Fibroblast of lung (primary cell): ENCODE measurements around the gene FCRLB. TPM values are rescaled to one million over a fixed set of nuclear protein-coding genes. Genes with fewer than 3 reads are reported as not detected.

Experiments used
- DNase-seq, 2 donors: peaks; one replicate each; pipeline versions ENCODE4 v3.0.0 to v3.0.0-alpha.2; 2010; ENCODE audit warnings: low read depth in 2 of 2
- H2AFZ ChIP-seq: 2 replicates; pipeline ENCODE4 v1.5.1; 2012; ENCODE audit warnings: low read length, control low read depth, inconsistent platforms
- H3K27ac ChIP-seq: 2 replicates; pipeline ENCODE4 v1.5.1; 2011; ENCODE audit warnings: low read length, control low read depth; ENCODE audit not compliant: insufficient read depth
- H3K27me3 ChIP-seq: 2 replicates; pipeline ENCODE4 v1.5.1; 2011; ENCODE audit warnings: mild to moderate bottlenecking, low read length; ENCODE audit not compliant: control insufficient read depth, insufficient read depth
- H3K36me3 ChIP-seq: 2 replicates; pipeline ENCODE4 v1.5.1; 2011; ENCODE audit warnings: low read length; ENCODE audit not compliant: control insufficient read depth, insufficient read depth
- H3K4me1 ChIP-seq: 2 replicates; pipeline ENCODE4 v1.5.1; 2011; ENCODE audit warnings: low read length; ENCODE audit not compliant: control insufficient read depth, insufficient read depth; ENCODE audit errors: extremely low read depth
- H3K4me2 ChIP-seq: 2 replicates; pipeline ENCODE4 v1.5.1; 2011; ENCODE audit warnings: low read length, control low read depth; ENCODE audit not compliant: insufficient read depth; ENCODE audit errors: extremely low read depth
- H3K4me3 ChIP-seq, 4 experiments: fragments of 200-600 bp in 1 of 4; sonication (generic) in 1 of 4; replicated peaks in 1 of 4; 2 replicates each; pipeline ENCODE4 v1.5.1; 2011 to 2016; ENCODE audit warnings: low read length in 4 of 4, low read depth in 3 of 4, mild to moderate bottlenecking in 3 of 4, control low read depth in 2 of 4, inconsistent platforms in 1 of 4, mixed read lengths in 1 of 4; ENCODE audit not compliant: insufficient read depth in 1 of 4; ENCODE audit errors: control extremely low read depth in 1 of 4
- H3K79me2 ChIP-seq: 2 replicates; pipeline ENCODE4 v1.5.1; 2012; ENCODE audit warnings: mild to moderate bottlenecking, low read length, inconsistent platforms; ENCODE audit not compliant: control insufficient read depth, insufficient read depth
- H3K9ac ChIP-seq: 2 replicates; pipeline ENCODE4 v1.5.1; 2011; ENCODE audit warnings: mild to moderate bottlenecking, low read length, control low read depth; ENCODE audit not compliant: insufficient read depth
- H3K9me3 ChIP-seq: 2 replicates; pipeline ENCODE4 v1.5.1; 2012; ENCODE audit warnings: low read depth, low read length; ENCODE audit not compliant: control insufficient read depth, insufficient read depth
- H4K20me1 ChIP-seq: 2 replicates; pipeline ENCODE4 v1.5.1; 2011; ENCODE audit warnings: low read length; ENCODE audit not compliant: control insufficient read depth, insufficient read depth; ENCODE audit errors: extremely low read depth
- EZH2 ChIP-seq: IDR thresholded peaks from 2 replicates; pipeline ENCODE4 v1.5.1; 2012; ENCODE audit warnings: low read length, control low read depth, mild to moderate bottlenecking; ENCODE audit errors: missing control alignments
- polyA plus RNA-seq, 2 donors: library from polyadenylated mRNA; depleted of rRNA in 1 of 2; stranded (reverse) in 1 of 2; unstranded in 1 of 2; fragments of >200 nt; gene quantifications; 2 replicates each; pipeline ENCODE4 v1.2.1, GENCODE V29; 2011 to 2012; ENCODE audit warnings: missing spikeins in 1 of 2
- total RNA-seq: library from RNA; depleted of rRNA; stranded (reverse); fragments of >200 nt; gene quantifications from 2 replicates; pipeline ENCODE4 v1.2.1, GENCODE V29; 2014
- TF ChIP-seq, protein P1 (sequence below), 2 donors: IDR thresholded peaks in 1 of 2; conservative IDR thresholded peaks in 1 of 2; 1 replicate in 1 of 2; 2 replicates in 1 of 2; pipeline ENCODE4 v1.5.1; 2011 to 2012; ENCODE audit warnings: low read length in 2 of 2, control low read depth in 1 of 2, inconsistent platforms in 1 of 2, low read depth in 1 of 2, mild to moderate bottlenecking in 1 of 2

FCRLB gene
- total and polyA plus RNA-seq, 2 donors (not counting 1 experiment from before 2014, with no cell fraction given), result 0.45 to 1.2 TPM

DNA sequence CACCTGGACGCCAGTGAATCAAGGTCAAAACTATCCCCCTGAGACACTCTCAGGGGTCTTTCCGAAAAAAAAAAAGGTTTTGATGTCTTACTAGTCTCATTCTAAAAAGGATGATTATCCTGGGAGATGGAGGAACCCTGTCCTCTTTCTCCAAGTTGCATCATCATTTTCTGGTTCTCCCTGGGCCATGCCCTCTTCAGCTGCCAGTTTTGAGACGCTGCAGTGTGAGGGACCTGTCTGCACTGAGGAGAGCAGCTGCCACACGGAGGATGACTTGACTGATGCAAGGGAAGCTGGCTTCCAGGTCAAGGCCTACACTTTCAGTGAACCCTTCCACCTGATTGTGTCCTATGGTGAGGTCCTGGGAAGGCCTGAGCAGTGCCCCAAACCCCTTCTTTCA lies 10.8 kb upstream of the FCRLB start:
- TF ChIP-seq, protein P1, sequence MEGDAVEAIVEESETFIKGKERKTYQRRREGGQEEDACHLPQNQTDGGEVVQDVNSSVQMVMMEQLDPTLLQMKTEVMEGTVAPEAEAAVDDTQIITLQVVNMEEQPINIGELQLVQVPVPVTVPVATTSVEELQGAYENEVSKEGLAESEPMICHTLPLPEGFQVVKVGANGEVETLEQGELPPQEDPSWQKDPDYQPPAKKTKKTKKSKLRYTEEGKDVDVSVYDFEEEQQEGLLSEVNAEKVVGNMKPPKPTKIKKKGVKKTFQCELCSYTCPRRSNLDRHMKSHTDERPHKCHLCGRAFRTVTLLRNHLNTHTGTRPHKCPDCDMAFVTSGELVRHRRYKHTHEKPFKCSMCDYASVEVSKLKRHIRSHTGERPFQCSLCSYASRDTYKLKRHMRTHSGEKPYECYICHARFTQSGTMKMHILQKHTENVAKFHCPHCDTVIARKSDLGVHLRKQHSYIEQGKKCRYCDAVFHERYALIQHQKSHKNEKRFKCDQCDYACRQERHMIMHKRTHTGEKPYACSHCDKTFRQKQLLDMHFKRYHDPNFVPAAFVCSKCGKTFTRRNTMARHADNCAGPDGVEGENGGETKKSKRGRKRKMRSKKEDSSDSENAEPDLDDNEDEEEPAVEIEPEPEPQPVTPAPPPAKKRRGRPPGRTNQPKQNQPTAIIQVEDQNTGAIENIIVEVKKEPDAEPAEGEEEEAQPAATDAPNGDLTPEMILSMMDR (conservative IDR thresholded peaks at IDR 0.05 in 1 of 2, IDR thresholded peaks at IDR 0.05 in 1 of 2; ENCODE audit: low read depth in 1 of 2, low read length in 2 of 2), result no peak
- TF ChIP-seq EZH2, result no peak
- H3K4me1 ChIP-seq, result peaks cover 7% of the 10 kb centered on the region
- H3K79me2 ChIP-seq, result no peaks in the 10 kb centered on the region
- H3K27me3 ChIP-seq, result no peaks in the 10 kb centered on the region
- peak in 1 of 2 donors; percentile 15 for DNase-seq
- no peak overlapping the region for H2AFZ ChIP-seq
- H3K9me3 ChIP-seq, result no peaks in the 10 kb centered on the region
- H3K4me2 ChIP-seq, result no peak overlapping the region
- no peak overlapping the region for H3K27ac ChIP-seq
- no peaks in the 10 kb centered on the region for H3K36me3 ChIP-seq
- H4K20me1 ChIP-seq, result no peaks in the 10 kb centered on the region
- H3K4me3 ChIP-seq, result no peak overlapping the region
- no peak overlapping the region for H3K9ac ChIP-seq

DNA sequence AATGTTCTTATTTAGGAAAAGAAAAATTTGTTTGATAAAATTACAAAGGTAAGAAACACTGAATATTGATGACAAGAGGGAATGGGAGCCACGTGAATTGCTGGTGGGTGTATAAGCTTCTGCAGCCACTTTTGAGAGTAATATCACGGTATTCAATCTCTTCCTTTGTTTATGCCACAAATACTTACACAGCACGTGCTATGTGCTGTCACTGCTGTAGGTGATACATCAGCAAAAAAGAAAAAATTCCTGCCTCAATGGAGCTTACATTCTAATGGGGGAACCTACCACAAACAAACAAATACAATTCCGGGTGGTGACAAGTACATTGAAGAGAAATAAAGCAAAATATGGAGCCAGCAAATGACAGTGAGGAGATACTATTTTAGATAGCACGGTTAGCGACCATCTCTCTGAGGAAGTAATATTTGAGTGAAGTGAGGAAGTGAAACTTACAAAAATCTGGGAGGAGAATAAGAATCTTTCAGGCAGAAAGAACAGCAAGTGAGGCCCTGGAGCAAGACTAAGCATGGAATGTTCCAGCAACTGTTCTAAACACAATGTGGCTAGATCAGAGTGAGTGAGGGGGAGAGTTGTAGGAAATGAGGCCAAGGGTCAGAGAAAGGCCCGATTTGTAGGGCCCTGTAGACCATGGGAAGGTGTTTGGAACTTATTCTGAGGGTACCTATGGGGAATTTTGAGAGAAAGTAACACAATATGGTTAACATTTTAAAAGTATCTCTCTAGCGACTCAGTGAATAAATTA lies 2.6 kb upstream of the FCRLB start:
- H3K4me1 ChIP-seq, result peaks cover 7% of the 10 kb centered on the region
- H3K4me2 ChIP-seq, result no peak overlapping the region
- H3K27ac ChIP-seq, result no peak overlapping the region
- no peaks in the 10 kb centered on the region for H3K36me3 ChIP-seq
- no peaks in the 10 kb centered on the region for H4K20me1 ChIP-seq
- no peak for DNase-seq
- no peaks in the 10 kb centered on the region for H3K9me3 ChIP-seq
- H3K9ac ChIP-seq, result no peak overlapping the region
- no peak overlapping the region for H2AFZ ChIP-seq
- TF ChIP-seq EZH2, result no peak
- TF ChIP-seq, protein P1 (conservative IDR thresholded peaks at IDR 0.05 in 1 of 2, IDR thresholded peaks at IDR 0.05 in 1 of 2; ENCODE audit: low read depth in 1 of 2, low read length in 2 of 2), result no peak
- no peaks in the 10 kb centered on the region for H3K27me3 ChIP-seq
- no peak overlapping the region for H3K4me3 ChIP-seq
- no peaks in the 10 kb centered on the region for H3K79me2 ChIP-seq

DNA sequence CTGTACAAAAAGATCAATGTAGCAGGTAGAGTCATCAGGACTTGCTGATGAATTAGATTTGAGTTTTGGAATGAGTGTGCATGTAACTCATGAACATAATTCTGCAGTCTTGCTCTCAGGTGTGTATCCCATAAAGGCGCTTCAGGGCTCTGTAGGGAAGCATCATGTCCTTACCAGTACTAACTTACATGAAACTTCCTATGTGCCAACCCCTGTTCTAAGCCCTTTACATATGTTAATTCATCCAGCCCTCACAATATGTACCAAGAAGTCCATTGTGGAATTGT lies 2.1 kb upstream of the FCRLB start:
- Histone ChIP-seq H3K36me3 (no peaks in the 10 kb centered on the region), H3K4me1 (peaks cover 7% of the 10 kb centered on the region), H4K20me1 (no peaks in the 10 kb centered on the region), H2AFZ (no peak overlapping the region), H3K27me3 (no peaks in the 10 kb centered on the region), H3K27ac (no peak overlapping the region), H3K4me3 (no peak overlapping the region), H3K79me2 (no peaks in the 10 kb centered on the region), H3K4me2 (no peak overlapping the region), H3K9me3 (no peaks in the 10 kb centered on the region), H3K9ac (no peak overlapping the region)
- no peak for TF ChIP-seq EZH2
- TF ChIP-seq, protein P1 (conservative IDR thresholded peaks at IDR 0.05 in 1 of 2, IDR thresholded peaks at IDR 0.05 in 1 of 2; ENCODE audit: low read depth in 1 of 2, low read length in 2 of 2), result no peak
- DNase-seq, result no peak
